ENCODE measurements around the gene ARHGEF37. TPM values are rescaled to one million over a fixed set of nuclear protein-coding genes. Genes with fewer than 3 reads are reported as not detected.

The ARHGEF37 gene
- total RNA-seq, 1 experiment from 2014 or later: 0.42 TPM

DNA sequence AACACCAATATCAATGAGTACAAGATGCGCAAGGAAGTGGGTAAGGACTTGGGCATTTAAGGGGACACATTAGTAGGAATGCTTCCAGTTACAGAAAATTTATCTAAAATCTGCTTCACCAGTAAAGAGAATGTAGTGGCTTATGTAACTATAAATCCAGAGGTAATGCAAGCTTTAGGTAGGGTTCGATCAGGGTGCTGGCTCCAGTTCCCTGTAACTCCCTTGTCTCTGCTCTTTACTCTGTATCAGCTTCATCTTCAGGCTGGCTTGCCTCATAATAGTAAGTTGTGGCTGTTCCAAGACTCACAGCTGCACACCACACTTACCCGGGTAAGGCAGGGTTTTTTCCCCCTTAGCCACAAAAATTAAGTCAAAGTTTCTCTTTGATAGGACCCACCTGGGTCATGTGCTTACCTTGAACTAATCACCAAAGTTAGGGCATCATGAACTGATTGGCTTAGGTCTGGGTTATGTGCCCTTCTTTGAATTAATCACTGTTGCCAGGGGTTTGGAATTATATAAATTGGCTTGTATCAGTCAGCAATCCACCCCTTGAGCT is 35.5 kb downstream of the ARHGEF37 start:
- peaks cover 9 to 16% of the 10 kb centered on the region in 2 experiments; a peak in 3 of 4 replicates for H3K4me1 Mint-ChIP-seq
- Histone ChIP-seq H4K8ac (replicated peaks; ENCODE audit: insufficient read length, low read depth, low read length) (no peak overlapping the region), H2BK12ac (ENCODE audit: insufficient read length, low read depth, low read length) (no peak overlapping the region), H3K23ac (ENCODE audit: insufficient read length, low read depth, low read length) (no peak overlapping the region), H3K56ac (ENCODE audit: insufficient read length, low read depth, low read length) (no peak overlapping the region), H4K5ac (ENCODE audit: insufficient read length, low read depth, low read length) (no peak overlapping the region), H3K79me2 (ENCODE audit: insufficient read depth, low read length) (no peaks in the 10 kb centered on the region), H3K23me2 (ENCODE audit: insufficient read length, low read depth, low read length, poor library complexity, severe bottlenecking) (no peaks in the 10 kb centered on the region), H2BK120ac (ENCODE audit: low read depth, low read length, poor library complexity, severe bottlenecking) (no peak overlapping the region), H2BK20ac (ENCODE audit: low read depth, low read length, poor library complexity, severe bottlenecking) (no peak overlapping the region), H3K4ac (ENCODE audit: low read depth, low read length) (no peak overlapping the region), H3K79me1 (ENCODE audit: insufficient read depth, low read depth, low read length, poor library complexity, severe bottlenecking) (no peaks in the 10 kb centered on the region), H3K4me2 (ENCODE audit: insufficient read depth, insufficient read length, low read length) (no peak overlapping the region), H3K9me3 (ENCODE audit: control insufficient read depth, low read depth, low read length) (no peaks in the 10 kb centered on the region), H3T11ph (ENCODE audit: low read length) (no peak overlapping the region), H3K27ac (ENCODE audit: insufficient read length, low read depth, low read length) (no peak overlapping the region), H2BK5ac (ENCODE audit: insufficient read length, low read length) (no peak overlapping the region), H2BK15ac (ENCODE audit: low read depth, low read length) (no peak overlapping the region), H3K4me1 (ENCODE audit: insufficient read depth, low read length) (no peaks in the 10 kb centered on the region), H4K91ac (ENCODE audit: insufficient read length, low read depth, low read length) (no peak overlapping the region), H3K18ac (ENCODE audit: insufficient read length, low read depth, low read length) (no peak overlapping the region), H2AFZ (ENCODE audit: low read length) (no peak overlapping the region), H3K27me3 (ENCODE audit: insufficient read depth, low read length) (no peaks in the 10 kb centered on the region), H3K14ac (ENCODE audit: insufficient read depth, low read length) (no peak overlapping the region), H4K20me1 (ENCODE audit: control insufficient read depth, insufficient read depth, insufficient read length) (no peaks in the 10 kb centered on the region), H2AK5ac (ENCODE audit: insufficient read length, low read length) (no peak overlapping the region), H3K9ac (ENCODE audit: extremely low read depth, insufficient read length, low read length) (no peak overlapping the region)
- no peaks in the 10 kb centered on the region; a peak in 1 of 5 replicates for H3K9me3 Mint-ChIP-seq
- WGBS (ENCODE audit: extremely low coverage, insufficient read length, low lambda C conversion rate): no CpG with 5 or more reads among the region's 3 CpGs
- no peaks in the 10 kb centered on the region; the same call in 1 of the 2 replicates for H3K27me3 Mint-ChIP-seq (ENCODE audit: low read depth)
- H3K36me3 Mint-ChIP-seq (ENCODE audit: insufficient read depth in 1 of 3, low read depth in 3 of 3): no peaks in the 10 kb centered on the region
- H3K4me3 Mint-ChIP-seq: no peak overlapping the region
- H3K27ac Mint-ChIP-seq: no peak overlapping the region
- TF ChIP-seq, protein P1, sequence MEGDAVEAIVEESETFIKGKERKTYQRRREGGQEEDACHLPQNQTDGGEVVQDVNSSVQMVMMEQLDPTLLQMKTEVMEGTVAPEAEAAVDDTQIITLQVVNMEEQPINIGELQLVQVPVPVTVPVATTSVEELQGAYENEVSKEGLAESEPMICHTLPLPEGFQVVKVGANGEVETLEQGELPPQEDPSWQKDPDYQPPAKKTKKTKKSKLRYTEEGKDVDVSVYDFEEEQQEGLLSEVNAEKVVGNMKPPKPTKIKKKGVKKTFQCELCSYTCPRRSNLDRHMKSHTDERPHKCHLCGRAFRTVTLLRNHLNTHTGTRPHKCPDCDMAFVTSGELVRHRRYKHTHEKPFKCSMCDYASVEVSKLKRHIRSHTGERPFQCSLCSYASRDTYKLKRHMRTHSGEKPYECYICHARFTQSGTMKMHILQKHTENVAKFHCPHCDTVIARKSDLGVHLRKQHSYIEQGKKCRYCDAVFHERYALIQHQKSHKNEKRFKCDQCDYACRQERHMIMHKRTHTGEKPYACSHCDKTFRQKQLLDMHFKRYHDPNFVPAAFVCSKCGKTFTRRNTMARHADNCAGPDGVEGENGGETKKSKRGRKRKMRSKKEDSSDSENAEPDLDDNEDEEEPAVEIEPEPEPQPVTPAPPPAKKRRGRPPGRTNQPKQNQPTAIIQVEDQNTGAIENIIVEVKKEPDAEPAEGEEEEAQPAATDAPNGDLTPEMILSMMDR (conservative IDR thresholded peaks at IDR 0.05): no peak
- DNase-seq: no peak
